ENCODE results near the gene CD40LG.

DNA sequence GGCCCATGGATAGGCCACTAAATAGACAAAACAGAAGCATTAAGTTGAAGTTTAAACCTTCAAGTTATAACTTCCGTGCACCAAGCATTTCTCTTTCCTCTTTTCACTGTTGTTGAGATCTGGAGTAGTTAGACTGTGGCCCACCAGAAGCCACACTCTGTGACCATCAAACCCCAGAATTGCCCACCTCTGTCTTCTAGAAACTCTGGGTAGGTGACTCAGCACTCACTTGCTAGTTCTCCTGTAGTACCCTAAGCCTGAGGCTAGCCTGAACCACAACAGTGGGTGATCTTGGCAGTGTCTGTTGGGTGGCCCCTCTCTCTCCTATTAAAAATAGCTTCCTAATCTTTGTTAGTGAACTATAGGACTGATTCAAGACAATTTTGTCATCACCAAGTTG lies 24.6 kb upstream of the CD40LG start:
- TF ChIP-seq, protein P1, sequence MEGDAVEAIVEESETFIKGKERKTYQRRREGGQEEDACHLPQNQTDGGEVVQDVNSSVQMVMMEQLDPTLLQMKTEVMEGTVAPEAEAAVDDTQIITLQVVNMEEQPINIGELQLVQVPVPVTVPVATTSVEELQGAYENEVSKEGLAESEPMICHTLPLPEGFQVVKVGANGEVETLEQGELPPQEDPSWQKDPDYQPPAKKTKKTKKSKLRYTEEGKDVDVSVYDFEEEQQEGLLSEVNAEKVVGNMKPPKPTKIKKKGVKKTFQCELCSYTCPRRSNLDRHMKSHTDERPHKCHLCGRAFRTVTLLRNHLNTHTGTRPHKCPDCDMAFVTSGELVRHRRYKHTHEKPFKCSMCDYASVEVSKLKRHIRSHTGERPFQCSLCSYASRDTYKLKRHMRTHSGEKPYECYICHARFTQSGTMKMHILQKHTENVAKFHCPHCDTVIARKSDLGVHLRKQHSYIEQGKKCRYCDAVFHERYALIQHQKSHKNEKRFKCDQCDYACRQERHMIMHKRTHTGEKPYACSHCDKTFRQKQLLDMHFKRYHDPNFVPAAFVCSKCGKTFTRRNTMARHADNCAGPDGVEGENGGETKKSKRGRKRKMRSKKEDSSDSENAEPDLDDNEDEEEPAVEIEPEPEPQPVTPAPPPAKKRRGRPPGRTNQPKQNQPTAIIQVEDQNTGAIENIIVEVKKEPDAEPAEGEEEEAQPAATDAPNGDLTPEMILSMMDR (IDR thresholded peaks at IDR 0.05) = no peak
- TF ChIP-seq POLR2A (IDR thresholded peaks at IDR 0.05) = no peak
